GM21723 (cell line): ENCODE results near the gene STX5.
"Not testable (repeated sequence)": the region's sequence is repeated elsewhere in the genome, so short reads cannot be mapped to it uniquely, and the experiment has no call there.

ENCODE experiments used
- ATAC-seq: cut with Tn5 transposase; IDR thresholded peaks from one replicate; pipeline ENCODE4 v1.9.1; 2021; ENCODE audit warnings: mild to moderate bottlenecking, moderate library complexity; ENCODE audit not compliant: unreplicated experiment

Gene STX5

GRCh38 chr11:62854825-62855570, 23.1 kb upstream of the STX5 start:
- ATAC-seq = no peak

- ATAC-seq = no peak
Observed at GRCh38 chr11:62854013-62854824, 22.4 kb upstream of the STX5 start.

- ATAC-seq = no peak
Observed at GRCh38 chr11:62853279-62853965, 21.6 kb upstream of the STX5 start.

- no peak for ATAC-seq
Observed at GRCh38 chr11:62852523-62853188, 20.8 kb upstream of the STX5 start.

- ATAC-seq = no peak
Observed at GRCh38 chr11:62851807-62852522, 20.1 kb upstream of the STX5 start.

- ATAC-seq = no peak
Observed at GRCh38 chr11:62850911-62851806, 19.3 kb upstream of the STX5 start.

GRCh38 chr11:62847767-62848314, 16.0 kb upstream of the STX5 start:
- ATAC-seq = no peak

GRCh38 chr11:62846177-62846576, 14.3 kb upstream of the STX5 start:
- ATAC-seq = no peak

GRCh38 chr11:62844154-62844553, 12.3 kb upstream of the STX5 start:
- ATAC-seq = no peak

- no peak for ATAC-seq
Observed at GRCh38 chr11:62843466-62843865, 11.6 kb upstream of the STX5 start.

- not testable (repeated sequence) for ATAC-seq
Observed at GRCh38 chr11:62842891-62843290, 11.0 kb upstream of the STX5 start.

GRCh38 chr11:62842171-62842741, 10.4 kb upstream of the STX5 start:
- ATAC-seq = no peak

GRCh38 chr11:62841361-62842170, 9.7 kb upstream of the STX5 start:
- peak; percentile 45 for ATAC-seq

GRCh38 chr11:62840721-62841360, 9.0 kb upstream of the STX5 start:
- ATAC-seq = not testable (repeated sequence)

- peak; percentile 61 for ATAC-seq
Observed at GRCh38 chr11:62839050-62839945, 7.4 kb upstream of the STX5 start, which contains the start of gene WDR74. Gene WDR74, minus strand, starts transcription at chr11:62839590. Its CDS starts 20 bp downstream, at chr11:62839570.

GRCh38 chr11:62835336-62835735, 3.5 kb upstream of the STX5 start:
- ATAC-seq = no peak
